Retinal pigment epithelial cell (primary cell): ENCODE measurements around the gene PHLPP2.

Experiments
- DNase-seq: peaks from one replicate; pipeline ENCODE4 v3.0.0-alpha.2; 2010; ENCODE audit warnings: low read depth
- H3K4me3 ChIP-seq: 2 replicates; pipeline ENCODE4 v1.5.1; 2011; ENCODE audit warnings: mild to moderate bottlenecking, low read length, control low read depth, moderate library complexity
- CTCF ChIP-seq: conservative IDR thresholded peaks from 2 replicates; pipeline ENCODE4 v1.5.1; 2011; ENCODE audit warnings: low read depth, low read length, control low read depth, inconsistent platforms

The PHLPP2 gene

GRCh38 chr16:71724320-71724751 is at the start of gene PHLPP2:
Gene PHLPP2 (minus strand): TSS chr16:71724701. CDS start chr16:71714795, 9,906 bp downstream.
- DNase-seq: no peak
- TF ChIP-seq CTCF: no peak
- H3K4me3 ChIP-seq: peak within 1 kb of the TSS; percentile 89

GRCh38 chr16:71771571-71771970 is 47.1 kb upstream of the PHLPP2 start:
- no peak overlapping the region for H3K4me3 ChIP-seq
- no peak for TF ChIP-seq CTCF
- no peak for DNase-seq

- no peak overlapping the region for H3K4me3 ChIP-seq
- no peak for TF ChIP-seq CTCF
- DNase-seq: no peak
Measured at GRCh38 chr16:71769222-71769621, 44.7 kb upstream of the PHLPP2 start.

- H3K4me3 ChIP-seq: no peak overlapping the region
- TF ChIP-seq CTCF: no peak
- DNase-seq: no peak
Measured at GRCh38 chr16:71767060-71767900, 42.8 kb upstream of the PHLPP2 start.

- no peak overlapping the region for H3K4me3 ChIP-seq
- DNase-seq: no peak
- no peak for TF ChIP-seq CTCF
Measured at GRCh38 chr16:71762186-71762585, 37.7 kb upstream of the PHLPP2 start.

- H3K4me3 ChIP-seq: no peak overlapping the region
- no peak for DNase-seq
- TF ChIP-seq CTCF: no peak
Measured at GRCh38 chr16:71761097-71761496, 36.6 kb upstream of the PHLPP2 start.

- DNase-seq: no peak
- no peak overlapping the region for H3K4me3 ChIP-seq
- TF ChIP-seq CTCF: no peak
Measured at GRCh38 chr16:71758293-71758760, 33.8 kb upstream of the PHLPP2 start.
